MCF 10A (cell line): ENCODE measurements around the gene RAI1. TPM values are rescaled to one million over a fixed set of nuclear protein-coding genes. Genes with fewer than 3 reads are reported as not detected.

Experiments used
- BruUV-seq: library from RNA; stranded (reverse); fragments of 400-500 nt; replicated peaks from 2 replicates; lab custom pipeline; 2021; lab: Mats Ljungman, UMichigan
- CTCF ChIA-PET: fragments of 300-600 bp; sonication (Branson Sonifier 250); formaldehyde crosslinking; extraction: SDS; loops from one replicate; lab custom pipeline; 2021; ENCODE audit warnings: antibody characterized with exemption, inconsistent platforms; lab: Yijun Ruan, JAX
- POLR2A ChIA-PET: fragments of 300-600, 350-650 bp; sonication (Branson Sonifier 250); formaldehyde crosslinking; extraction: SDS; loops from one replicate; lab custom pipeline; 2020; ENCODE audit warnings: antibody characterized with exemption, inconsistent platforms; lab: Yijun Ruan, JAX
- DNase-seq: peaks from one replicate; pipeline ENCODE4 v3.0.0-alpha.2; 2018; ENCODE audit not compliant: unreplicated experiment
- H3K27ac Mint-ChIP-seq: one replicate; pipeline ENCODE4 v1.8.0; 2022; ENCODE audit warnings: mild to moderate bottlenecking, low read depth, mixed read lengths; ENCODE audit not compliant: unreplicated experiment
- H3K27me3 Mint-ChIP-seq: one replicate; pipeline ENCODE4 v1.8.0; 2022; ENCODE audit warnings: mixed read lengths; ENCODE audit not compliant: insufficient read depth, unreplicated experiment
- H3K36me3 Mint-ChIP-seq: one replicate; pipeline ENCODE4 v1.8.0; 2022; ENCODE audit warnings: mild to moderate bottlenecking, moderate library complexity, mixed read lengths; ENCODE audit not compliant: insufficient read depth, unreplicated experiment
- H3K4me1 Mint-ChIP-seq: one replicate; pipeline ENCODE4 v1.8.0; 2022; ENCODE audit warnings: mixed read lengths; ENCODE audit not compliant: insufficient read depth, unreplicated experiment
- H3K4me3 Mint-ChIP-seq: one replicate; pipeline ENCODE4 v1.8.0; 2022; ENCODE audit warnings: mild to moderate bottlenecking, moderate library complexity, mixed read lengths; ENCODE audit not compliant: unreplicated experiment
- H3K9me3 Mint-ChIP-seq: one replicate; pipeline ENCODE4 v1.8.0; 2022; ENCODE audit warnings: mixed read lengths; ENCODE audit not compliant: unreplicated experiment
- intact Hi-C: fragments of 100-400 bp; cut with micrococcal nuclease; formaldehyde crosslinking; loops from 2 replicates; pipeline ENCODE4 v1.14.1; 2022
- total RNA-seq: library from RNA; stranded (reverse); gene quantifications from 2 replicates; pipeline ENCODE4 v1.2.3, GENCODE V29; 2022
- TF ChIP-seq, protein P1 (sequence below): fragments of 200-600 bp; IDR thresholded peaks from one replicate; pipeline ENCODE4 v1.8.0; 2022; ENCODE audit warnings: antibody characterized with exemption, mild to moderate bottlenecking; ENCODE audit not compliant: unreplicated experiment

Gene RAI1
- total RNA-seq, 1 experiment from 2014 or later, result 30.4 TPM

DNA sequence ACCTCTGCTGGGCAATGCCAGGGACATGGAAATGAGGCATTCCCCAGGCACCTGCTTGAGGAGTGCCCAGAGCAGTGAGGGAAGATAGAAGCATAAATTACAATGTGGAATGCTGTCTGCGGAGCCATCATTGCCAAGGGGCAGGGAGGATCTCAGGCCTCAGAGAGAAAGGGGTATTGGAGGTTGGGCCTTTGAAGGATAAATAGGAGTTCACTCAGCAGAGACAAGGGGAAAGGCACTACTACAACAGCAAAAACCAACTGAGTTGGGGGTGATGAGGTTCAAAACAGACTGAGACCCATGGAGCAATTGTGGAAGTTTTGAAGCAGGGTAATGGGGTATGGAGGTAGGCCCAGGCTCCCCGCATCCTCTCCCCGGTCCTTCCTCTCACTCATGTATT lies 122.7 kb downstream of the RAI1 start:
- Mint-ChIP-seq H3K36me3 (peaks cover 64% of the 10 kb centered on the region), H3K4me3 (no peak overlapping the region), H3K27ac (peak overlapping the region; percentile 67), H3K9me3 (no peaks in the 10 kb centered on the region), H3K27me3 (no peaks in the 10 kb centered on the region), H3K4me1 (peaks cover 15% of the 10 kb centered on the region)
- CTCF ChIA-PET, result interaction anchor here (1.2 kb wide), 1 partner anchor 8 kb away, joined by 3 read pairs; no protein-coding TSS in a partner anchor
- intact Hi-C loops, result no loop called here
- TF ChIP-seq, protein P1, sequence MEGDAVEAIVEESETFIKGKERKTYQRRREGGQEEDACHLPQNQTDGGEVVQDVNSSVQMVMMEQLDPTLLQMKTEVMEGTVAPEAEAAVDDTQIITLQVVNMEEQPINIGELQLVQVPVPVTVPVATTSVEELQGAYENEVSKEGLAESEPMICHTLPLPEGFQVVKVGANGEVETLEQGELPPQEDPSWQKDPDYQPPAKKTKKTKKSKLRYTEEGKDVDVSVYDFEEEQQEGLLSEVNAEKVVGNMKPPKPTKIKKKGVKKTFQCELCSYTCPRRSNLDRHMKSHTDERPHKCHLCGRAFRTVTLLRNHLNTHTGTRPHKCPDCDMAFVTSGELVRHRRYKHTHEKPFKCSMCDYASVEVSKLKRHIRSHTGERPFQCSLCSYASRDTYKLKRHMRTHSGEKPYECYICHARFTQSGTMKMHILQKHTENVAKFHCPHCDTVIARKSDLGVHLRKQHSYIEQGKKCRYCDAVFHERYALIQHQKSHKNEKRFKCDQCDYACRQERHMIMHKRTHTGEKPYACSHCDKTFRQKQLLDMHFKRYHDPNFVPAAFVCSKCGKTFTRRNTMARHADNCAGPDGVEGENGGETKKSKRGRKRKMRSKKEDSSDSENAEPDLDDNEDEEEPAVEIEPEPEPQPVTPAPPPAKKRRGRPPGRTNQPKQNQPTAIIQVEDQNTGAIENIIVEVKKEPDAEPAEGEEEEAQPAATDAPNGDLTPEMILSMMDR, result no peak
- DNase-seq, result no peak
- POLR2A ChIA-PET, result no interaction called here
- BruUV-seq, result no TSS peak

DNA sequence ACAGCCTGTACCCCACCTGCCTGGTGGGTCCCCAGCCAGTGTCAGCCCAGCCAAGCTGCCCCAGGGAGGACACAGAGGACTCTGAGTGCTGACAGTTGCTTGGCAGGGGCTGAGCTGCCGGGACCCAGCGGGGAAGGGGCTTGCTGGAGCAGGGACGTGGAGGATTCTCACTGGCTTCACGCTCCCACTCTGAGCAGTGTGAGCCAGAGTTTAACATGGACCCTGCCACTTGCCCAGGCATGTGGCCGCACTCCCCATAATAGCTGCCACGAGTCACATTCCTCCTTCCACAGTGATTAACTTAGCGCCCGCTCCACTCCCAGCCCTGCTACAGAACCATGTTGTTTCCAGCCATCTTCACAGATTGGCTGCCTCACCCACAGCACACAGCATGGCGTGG lies 124.3 kb downstream of the RAI1 start:
- Mint-ChIP-seq H3K27me3 (no peaks in the 10 kb centered on the region), H3K27ac (no peak overlapping the region), H3K4me3 (no peak overlapping the region), H3K4me1 (peaks cover 15% of the 10 kb centered on the region), H3K36me3 (peaks cover 65% of the 10 kb centered on the region), H3K9me3 (no peaks in the 10 kb centered on the region)
- BruUV-seq, result no TSS peak
- intact Hi-C loops, result no loop called here
- TF ChIP-seq, protein P1, result no peak
- DNase-seq, result no peak
- CTCF ChIA-PET, result interaction anchor here (1.0 kb wide), 1 partner anchor 450 kb away, joined by 3 read pairs; no protein-coding TSS in a partner anchor
- POLR2A ChIA-PET, result no interaction called here

- CTCF ChIA-PET, result interaction anchor here (0.6 to 1.1 kb wide), 3 partner anchors 15 to 451 kb away, joined by 3 to 4 read pairs (median 3); no protein-coding TSS in a partner anchor
- TF ChIP-seq, protein P1, result no peak
- no peak overlapping the region for H3K27ac Mint-ChIP-seq
- no peak for DNase-seq
- H3K27me3 Mint-ChIP-seq, result no peaks in the 10 kb centered on the region
- H3K36me3 Mint-ChIP-seq, result peaks cover 65% of the 10 kb centered on the region
- POLR2A ChIA-PET, result no interaction called here
- no peaks in the 10 kb centered on the region for H3K9me3 Mint-ChIP-seq
- BruUV-seq, result no TSS peak
- H3K4me1 Mint-ChIP-seq, result peaks cover 15% of the 10 kb centered on the region
- no peak overlapping the region for H3K4me3 Mint-ChIP-seq
- intact Hi-C loops, result no loop called here
Measured at GRCh38 chr17:17806035-17806434, 124.8 kb downstream of the RAI1 start.

DNA sequence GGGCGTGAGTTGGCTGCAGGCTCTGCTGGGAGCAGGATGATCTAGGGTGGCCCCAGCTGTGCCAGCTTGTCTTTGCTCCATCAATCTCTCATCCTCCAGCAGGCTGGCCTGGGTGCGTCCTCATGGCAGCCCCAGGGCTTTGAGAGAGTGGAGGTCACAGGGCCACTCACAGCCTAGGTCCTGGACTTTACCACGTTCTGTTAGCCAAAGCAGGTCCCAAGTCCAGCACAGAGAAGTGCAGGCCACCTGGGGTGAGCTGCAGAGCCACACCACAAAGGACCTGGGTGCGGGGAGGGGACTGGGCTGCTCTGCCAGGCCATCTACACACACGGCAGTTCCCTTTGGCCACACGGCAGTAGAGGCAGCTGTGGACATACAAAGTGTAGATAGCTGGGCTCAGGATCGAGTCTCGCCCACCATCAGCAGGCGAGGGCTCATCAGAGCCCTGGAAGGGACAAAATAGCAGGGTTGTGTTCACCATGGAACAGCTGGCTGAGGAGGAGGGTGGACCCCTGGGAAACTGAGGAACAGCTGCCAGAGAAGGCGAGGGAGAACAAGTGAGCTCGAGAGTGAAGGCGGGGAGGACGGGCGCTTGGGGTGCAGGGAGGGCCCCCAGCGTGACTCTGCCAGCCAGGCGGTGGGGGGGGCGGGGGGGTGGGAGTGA lies 125.5 kb downstream of the RAI1 start:
- CTCF ChIA-PET, result interaction anchor here (0.9 to 1.3 kb wide), 5 partner anchors 14 to 452 kb away, joined by 3 to 4 read pairs (median 3); no protein-coding TSS in a partner anchor
- Mint-ChIP-seq H3K4me1 (peaks cover 15% of the 10 kb centered on the region), H3K27ac (no peak overlapping the region), H3K36me3 (peaks cover 69% of the 10 kb centered on the region), H3K9me3 (no peaks in the 10 kb centered on the region), H3K27me3 (no peaks in the 10 kb centered on the region), H3K4me3 (no peak overlapping the region)
- no peak for DNase-seq
- intact Hi-C loops, result no loop called here
- TF ChIP-seq, protein P1, result no peak
- POLR2A ChIA-PET, result no interaction called here
- BruUV-seq, result no TSS peak
